Ovary (tissue), 3 donors: Measurements from ENCODE around the gene EXT2.

ENCODE experiments used
- CTCF ChIP-seq, 3 donors: fragments of 450-650 bp in 2 of 3; fragments of 200-600 bp in 1 of 3; IDR thresholded peaks; one replicate each; pipeline versions ENCODE4 v1.5.1 to v1.8.0; 2016 to 2022; ENCODE audit warnings: antibody characterized with exemption in 3 of 3, mild to moderate bottlenecking in 1 of 3
- EP300 ChIP-seq: sonication (generic); formaldehyde crosslinking; IDR thresholded peaks from one replicate; pipeline ENCODE4 v1.6.1; 2017; ENCODE audit warnings: antibody characterized with exemption
- POLR2A ChIP-seq: fragments of 450-650 bp; IDR thresholded peaks from one replicate; pipeline ENCODE4 v1.6.1; 2017; ENCODE audit warnings: antibody characterized with exemption, mild to moderate bottlenecking, moderate library complexity
- donor health status: DM: no; HTN: no; CAD: no.

GRCh38 chr11:44172966-44173365 is 77.5 kb downstream of the EXT2 start:
- TF ChIP-seq CTCF (IDR thresholded peaks at IDR 0.05) (no peak), POLR2A (no peak), EP300 (no peak)
